ENCODE measurements around the gene NAV3.

Gene NAV3

DNA sequence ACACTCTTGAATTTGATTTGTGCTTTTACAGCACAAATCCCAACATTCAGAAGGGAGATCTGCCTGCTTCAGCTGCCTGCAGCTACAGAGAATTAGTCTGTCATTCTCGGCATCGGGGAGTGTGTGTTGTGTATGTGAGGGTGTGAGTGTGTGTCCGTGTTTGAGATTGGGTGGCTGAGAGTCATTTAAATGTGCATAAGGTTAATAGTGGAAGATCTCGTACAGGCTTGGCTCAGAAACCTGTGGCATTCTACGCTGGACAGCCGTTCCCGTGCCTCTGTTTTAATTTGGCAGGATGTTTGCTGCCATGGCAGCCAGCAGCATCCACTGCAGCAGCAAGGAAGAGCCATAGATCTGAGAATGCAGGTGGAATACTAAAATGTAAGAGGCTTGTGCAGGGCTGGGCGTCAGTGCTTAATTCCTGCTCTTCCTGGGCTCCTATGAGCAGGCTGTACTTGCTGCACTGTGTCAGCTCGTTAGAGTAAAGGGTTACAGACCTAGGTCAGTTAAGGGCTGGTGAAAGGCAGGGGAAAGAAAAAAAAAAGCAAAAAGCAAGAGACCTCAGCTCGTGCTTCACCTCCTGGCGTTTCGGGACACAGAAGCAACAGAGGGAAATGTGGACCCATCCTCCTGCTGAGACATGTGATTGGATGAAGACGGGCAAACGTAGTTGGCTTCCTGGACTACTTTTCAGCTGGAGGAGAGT is 205.4 kb downstream of the NAV3 start:
- TF ChIP-seq, protein P1, sequence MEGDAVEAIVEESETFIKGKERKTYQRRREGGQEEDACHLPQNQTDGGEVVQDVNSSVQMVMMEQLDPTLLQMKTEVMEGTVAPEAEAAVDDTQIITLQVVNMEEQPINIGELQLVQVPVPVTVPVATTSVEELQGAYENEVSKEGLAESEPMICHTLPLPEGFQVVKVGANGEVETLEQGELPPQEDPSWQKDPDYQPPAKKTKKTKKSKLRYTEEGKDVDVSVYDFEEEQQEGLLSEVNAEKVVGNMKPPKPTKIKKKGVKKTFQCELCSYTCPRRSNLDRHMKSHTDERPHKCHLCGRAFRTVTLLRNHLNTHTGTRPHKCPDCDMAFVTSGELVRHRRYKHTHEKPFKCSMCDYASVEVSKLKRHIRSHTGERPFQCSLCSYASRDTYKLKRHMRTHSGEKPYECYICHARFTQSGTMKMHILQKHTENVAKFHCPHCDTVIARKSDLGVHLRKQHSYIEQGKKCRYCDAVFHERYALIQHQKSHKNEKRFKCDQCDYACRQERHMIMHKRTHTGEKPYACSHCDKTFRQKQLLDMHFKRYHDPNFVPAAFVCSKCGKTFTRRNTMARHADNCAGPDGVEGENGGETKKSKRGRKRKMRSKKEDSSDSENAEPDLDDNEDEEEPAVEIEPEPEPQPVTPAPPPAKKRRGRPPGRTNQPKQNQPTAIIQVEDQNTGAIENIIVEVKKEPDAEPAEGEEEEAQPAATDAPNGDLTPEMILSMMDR (IDR thresholded peaks at IDR 0.05): no peak

DNA sequence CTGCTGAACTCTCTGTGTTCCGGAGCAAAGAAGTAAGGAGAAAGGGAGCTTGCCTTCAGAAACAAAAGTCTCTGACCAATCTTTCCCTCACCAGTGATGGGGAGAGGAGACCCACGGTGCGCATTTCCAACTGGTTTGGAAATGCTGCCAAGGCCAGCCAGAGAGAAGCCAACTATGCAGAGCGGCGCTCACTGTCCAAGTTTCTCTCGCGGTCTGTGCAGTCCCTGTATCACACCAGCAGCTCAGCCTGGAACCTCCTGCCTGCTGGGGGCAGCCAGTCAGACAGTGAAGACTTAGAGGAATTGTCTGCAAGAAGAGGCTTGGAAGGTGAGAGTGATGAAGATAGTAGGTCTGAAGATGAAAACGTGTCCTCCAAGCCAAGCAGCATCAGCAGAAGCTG is 206.2 kb downstream of the NAV3 start:
- TF ChIP-seq, protein P1 (IDR thresholded peaks at IDR 0.05): no peak

DNA sequence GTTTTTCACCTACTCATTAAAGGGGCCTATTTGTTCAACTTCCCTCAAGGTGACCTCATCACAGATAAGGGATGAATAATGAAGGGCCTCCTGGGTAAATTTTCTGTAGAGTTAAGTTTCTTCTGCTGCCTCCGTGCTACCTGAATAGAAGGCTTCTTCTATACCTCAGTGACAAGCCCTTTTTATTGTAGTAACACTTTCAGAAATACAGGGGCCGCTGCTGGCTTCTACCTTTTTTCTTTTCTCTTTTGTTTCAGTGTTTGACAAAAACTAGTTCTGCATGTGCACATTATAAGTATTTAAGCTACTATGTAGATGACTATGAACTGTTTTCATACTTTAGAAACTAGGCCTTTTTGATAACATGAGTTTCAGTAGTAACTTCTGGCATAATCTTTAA is 207.0 kb downstream of the NAV3 start:
- TF ChIP-seq, protein P1 (IDR thresholded peaks at IDR 0.05): no peak

DNA sequence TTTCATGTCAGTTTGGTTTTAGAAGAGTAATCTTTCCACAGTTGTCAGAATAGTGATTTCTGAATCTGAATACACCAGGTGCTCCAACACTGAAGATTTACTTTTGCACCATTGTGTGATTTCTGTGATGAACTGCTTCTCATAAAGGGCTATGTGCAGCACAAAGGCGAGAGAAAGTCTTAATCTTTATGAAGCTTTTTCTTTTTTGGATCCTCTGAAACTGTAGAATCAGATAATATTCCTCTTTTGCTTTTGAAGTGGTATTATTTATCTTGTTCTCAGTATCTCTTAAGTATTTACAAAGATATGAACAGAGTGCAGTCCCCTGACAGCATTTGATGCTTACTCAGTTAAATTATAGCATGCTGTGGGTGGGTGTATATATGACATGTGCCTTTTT is 207.8 kb downstream of the NAV3 start:
- TF ChIP-seq, protein P1 (IDR thresholded peaks at IDR 0.05): no peak

DNA sequence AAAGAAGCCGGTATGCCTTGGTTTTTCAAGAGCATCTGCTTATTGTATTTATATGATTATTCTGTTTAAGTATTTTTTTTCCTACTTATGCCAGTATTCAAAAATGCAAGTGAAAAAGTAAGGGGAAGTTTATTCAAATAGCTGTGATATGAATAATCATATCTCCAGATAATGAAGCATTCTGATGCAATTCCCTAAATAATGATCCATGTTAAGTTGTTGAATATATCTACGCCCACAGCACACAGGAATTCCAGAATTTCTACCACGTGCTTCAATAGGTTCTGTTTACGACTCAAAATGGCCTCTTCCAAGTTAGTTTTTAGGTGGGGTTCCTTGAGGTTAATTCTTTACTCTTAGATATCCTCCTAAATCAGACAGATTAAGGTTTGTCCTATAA is 208.3 kb downstream of the NAV3 start:
- TF ChIP-seq, protein P1 (IDR thresholded peaks at IDR 0.05): no peak

DNA sequence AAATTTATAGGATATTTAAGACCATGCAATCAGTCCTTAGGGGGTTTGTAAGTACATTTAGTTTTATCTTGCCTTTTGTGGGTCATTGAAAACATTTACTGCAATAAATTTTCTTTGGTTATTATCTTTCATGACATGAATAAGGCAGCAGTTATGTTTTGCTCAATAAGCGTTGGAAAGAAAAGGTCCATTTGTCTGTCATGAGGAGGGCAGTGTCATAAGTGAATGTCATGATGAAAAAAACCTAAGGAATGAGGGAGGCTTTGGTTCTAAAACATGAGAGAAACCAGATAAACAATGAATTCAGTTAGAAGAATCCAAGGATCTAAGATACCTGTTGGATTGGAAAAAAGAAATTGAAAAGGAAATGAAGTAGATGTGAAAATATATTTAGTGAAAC is 209.4 kb downstream of the NAV3 start:
- TF ChIP-seq, protein P1 (IDR thresholded peaks at IDR 0.05): no peak

DNA sequence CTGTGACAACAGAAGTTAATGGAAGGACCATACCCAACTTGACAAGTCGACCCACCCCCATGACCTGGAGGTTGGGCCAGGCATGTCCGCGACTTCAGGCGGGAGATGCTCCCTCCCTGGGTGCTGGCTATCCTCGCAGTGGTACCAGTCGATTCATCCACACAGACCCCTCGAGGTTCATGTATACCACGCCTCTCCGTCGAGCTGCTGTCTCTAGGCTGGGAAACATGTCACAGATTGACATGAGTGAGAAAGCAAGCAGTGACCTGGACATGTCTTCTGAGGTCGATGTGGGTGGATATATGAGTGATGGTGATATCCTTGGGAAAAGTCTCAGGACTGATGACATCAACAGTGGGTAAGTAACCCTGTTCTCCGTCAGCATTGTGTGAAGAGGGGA is 220.1 kb downstream of the NAV3 start:
- TF ChIP-seq, protein P1 (IDR thresholded peaks at IDR 0.05): no peak

DNA sequence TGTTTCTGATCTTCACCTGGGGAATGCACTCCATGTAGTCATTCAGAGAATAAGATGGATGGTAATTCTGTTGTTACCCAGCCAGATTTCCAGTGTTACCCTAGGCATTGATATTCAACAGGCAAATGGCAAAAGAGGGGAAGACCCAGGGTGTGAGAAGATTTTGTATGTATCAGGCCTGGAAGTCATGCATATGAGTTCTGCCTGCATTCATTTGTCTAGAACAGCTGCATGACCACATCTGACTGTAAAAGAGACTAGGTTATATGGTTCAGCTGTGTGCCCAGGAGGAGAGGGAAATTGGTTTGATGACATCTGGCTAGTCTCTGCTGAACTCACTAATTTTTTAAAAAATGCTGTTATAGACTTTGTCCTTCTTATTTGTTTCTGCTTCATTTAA is 224.9 kb downstream of the NAV3 start:
- TF ChIP-seq, protein P1 (IDR thresholded peaks at IDR 0.05): no peak
